ENCODE measurements around the gene PIP5K1C.

PIP5K1C gene, protein sequence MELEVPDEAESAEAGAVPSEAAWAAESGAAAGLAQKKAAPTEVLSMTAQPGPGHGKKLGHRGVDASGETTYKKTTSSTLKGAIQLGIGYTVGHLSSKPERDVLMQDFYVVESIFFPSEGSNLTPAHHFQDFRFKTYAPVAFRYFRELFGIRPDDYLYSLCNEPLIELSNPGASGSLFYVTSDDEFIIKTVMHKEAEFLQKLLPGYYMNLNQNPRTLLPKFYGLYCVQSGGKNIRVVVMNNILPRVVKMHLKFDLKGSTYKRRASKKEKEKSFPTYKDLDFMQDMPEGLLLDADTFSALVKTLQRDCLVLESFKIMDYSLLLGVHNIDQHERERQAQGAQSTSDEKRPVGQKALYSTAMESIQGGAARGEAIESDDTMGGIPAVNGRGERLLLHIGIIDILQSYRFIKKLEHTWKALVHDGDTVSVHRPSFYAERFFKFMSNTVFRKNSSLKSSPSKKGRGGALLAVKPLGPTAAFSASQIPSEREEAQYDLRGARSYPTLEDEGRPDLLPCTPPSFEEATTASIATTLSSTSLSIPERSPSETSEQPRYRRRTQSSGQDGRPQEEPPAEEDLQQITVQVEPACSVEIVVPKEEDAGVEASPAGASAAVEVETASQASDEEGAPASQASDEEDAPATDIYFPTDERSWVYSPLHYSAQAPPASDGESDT

DNA sequence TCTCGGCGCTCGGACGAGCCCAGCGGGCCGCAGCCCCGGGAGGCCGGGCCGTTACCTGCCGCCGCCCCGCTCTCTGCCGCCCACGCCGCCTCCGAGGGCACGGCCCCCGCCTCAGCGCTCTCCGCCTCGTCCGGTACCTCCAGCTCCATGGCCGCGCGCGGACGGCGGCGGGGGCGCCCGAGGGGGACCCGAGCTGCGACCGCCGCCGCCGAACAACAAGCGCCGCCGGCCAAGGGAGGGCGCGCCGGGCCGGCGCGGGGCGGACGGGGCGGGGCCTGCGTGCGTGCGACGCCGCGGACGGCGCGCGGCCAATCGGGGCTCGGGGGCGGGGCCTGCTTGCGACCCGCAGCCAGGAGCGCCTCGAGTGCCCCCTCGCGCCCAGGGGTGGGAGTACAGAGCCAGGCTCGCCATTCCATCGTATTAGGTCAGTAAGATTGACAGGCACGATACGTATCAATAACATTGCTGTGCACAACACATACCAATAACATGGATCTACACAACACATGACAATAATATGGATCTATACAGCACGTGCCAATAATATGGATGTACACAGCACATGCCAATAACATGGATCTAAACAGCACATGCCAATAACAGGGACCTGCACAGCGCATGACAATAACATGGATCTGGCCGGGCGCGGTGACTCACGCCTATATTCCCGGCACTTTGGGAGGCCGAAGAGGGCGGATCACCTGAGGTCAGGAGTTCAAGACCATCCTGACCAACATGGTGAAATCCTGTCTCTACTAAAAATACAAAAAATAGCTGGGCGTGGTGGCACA lies at the start of gene PIP5K1C:
Gene PIP5K1C, minus strand, starts transcription at position 227 of the 791 bp plus-strand sequence. Its CDS starts 78 bp downstream, at position 149.
- DNase-seq: peak; percentile 89

DNA sequence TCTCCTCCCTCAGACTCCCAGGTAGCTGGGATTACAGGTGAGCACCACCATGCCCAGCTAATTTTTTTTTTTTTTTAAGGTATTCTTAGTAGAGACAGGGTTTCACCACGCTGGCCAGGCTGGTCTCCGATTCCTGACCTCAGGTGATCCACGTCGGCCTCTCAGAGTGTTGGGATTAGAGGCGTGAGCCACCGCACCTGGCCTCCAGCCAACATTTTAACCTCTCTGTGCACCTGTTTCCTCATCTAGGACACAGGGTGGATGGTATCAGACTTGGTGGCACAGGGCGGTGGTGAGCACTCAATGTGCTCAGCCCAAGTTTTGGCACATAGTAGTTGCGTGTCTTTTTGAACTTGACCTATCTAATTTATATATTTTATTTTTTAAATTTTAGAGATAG lies 48.7 kb upstream of the PIP5K1C start:
- DNase-seq: no peak

DNA sequence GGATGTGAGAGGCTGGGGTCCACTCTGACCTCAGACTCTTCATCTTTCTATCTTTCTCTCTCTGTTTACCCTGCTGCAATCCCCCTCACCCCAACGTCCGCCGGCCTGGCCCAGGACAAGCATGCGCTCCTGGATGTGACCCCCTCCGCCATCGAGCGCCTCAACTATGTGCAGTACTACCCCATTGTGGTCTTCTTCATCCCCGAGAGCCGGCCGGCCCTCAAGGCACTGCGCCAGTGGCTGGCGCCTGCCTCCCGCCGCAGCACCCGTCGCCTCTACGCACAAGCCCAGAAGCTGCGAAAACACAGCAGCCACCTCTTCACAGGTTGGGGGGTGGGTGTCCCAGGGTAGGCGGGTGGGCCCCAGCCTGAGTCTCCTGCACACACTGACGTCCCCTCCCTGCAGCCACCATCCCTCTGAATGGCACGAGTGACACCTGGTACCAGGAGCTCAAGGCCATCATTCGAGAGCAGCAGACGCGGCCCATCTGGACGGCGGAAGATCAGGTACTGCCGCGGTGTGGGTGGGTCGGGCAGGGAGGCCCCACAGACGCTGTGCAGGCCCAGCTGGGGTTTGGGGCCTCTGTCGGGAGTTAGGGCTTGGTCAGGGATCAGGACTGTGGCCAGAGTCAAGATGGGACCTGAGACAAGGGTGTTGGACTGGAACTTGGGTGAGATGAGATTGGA lies 46.2 kb upstream of the PIP5K1C start:
- no peak for DNase-seq

DNA sequence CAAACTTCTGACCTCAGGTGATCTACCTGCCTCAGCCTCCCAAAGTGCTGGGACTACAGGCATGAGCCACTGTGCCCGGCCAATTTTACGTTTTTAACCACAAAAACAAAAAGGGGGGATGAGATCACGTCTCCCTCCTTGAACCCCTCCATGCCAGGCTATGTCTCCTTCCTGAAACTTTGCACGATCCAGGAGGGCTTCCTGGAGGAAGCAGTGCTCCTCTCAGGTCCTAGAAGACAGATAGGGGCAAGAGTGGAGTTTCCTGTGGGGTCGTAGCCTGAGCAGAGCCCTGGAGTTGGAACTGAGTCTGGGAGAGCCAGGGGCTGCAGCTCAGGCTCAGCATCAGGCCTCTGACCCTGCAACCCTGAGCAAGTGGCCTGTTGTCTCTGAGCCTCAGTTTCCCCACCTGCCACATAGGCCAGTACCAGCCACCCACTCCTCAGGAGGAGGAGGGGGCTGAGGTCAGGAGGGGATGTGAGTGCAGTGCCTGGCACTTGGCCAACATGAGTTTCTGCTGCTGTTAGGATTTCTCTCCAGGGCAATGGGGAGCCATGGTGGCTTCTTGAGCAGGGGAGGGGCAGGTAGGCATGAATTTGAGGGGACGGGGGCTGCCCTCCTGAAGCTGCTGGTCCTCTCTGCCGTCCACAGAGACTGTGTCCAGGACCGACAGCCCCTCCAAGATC lies 45.2 kb upstream of the PIP5K1C start:
- no peak for DNase-seq

DNA sequence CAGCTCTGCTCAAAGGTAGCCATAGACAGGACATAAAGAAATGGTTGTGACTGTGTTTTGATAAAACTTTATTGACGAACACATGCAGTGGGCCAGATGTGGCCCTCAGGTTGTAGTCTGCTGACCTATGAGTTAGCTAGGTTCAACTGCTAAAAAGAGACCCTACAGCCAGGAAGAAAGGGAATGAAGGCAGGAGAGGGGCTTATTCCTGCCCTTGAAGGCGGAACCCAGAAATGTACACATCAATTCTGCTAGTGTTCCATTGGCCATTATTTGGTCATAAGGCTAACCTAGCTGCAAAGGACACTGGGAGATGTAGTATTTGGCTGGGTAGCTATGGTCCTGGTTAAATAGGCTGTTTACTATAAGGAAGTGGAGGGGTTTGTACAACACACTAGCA lies 43.2 kb upstream of the PIP5K1C start:
- no peak for DNase-seq

DNA sequence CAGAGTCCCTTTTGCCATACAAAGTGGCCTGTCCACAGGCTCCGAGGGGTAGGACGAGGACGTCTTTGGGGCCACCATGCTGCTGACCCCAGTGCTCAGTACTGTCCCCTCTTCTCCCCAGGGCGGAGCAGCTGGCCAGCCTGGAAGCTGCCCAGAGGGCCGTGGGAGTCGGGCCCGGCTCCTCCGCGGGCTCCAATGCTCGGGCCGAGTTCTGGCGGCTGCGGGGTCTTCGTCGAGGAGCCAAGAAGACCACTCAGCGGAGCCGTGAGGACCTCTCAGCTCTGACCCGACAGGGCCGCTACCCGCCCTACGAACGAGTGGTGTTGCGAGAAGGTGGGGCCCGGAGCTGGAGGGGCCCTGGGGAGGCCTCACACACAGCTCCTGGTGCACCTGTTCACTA lies 40.2 kb upstream of the PIP5K1C start:
- no peak for DNase-seq

DNA sequence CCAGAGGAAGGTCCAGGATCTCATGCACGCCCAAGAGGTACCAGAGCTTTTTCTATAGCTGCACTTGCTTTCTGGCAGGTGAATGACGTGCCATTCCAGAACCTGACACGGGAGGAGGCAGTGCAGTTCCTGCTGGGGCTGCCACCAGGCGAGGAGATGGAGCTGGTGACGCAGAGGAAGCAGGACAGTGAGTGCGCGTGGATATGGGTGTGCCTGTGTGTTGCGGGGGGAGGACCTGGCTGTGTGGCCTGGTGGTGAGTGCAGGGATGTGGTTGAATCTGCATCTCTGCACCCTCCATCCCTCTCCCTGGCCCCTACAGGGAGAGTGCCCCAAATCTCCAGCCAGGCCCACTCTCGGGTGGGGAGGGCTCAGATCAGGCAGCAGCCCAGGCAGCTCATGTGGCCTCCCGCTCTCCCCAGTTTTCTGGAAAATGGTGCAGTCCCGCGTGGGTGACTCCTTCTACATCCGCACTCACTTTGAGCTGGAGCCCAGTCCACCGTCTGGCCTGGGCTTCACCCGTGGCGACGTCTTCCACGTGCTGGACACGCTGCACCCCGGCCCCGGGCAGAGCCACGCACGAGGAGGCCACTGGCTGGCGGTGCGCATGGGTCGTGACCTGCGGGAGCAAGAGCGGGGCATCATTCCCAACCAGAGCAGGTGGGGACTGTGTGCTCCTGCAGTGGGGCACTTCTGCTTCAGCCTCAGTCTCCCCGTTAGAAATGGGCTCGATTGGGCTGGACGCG lies 38.4 kb upstream of the PIP5K1C start:
- no peak for DNase-seq

DNA sequence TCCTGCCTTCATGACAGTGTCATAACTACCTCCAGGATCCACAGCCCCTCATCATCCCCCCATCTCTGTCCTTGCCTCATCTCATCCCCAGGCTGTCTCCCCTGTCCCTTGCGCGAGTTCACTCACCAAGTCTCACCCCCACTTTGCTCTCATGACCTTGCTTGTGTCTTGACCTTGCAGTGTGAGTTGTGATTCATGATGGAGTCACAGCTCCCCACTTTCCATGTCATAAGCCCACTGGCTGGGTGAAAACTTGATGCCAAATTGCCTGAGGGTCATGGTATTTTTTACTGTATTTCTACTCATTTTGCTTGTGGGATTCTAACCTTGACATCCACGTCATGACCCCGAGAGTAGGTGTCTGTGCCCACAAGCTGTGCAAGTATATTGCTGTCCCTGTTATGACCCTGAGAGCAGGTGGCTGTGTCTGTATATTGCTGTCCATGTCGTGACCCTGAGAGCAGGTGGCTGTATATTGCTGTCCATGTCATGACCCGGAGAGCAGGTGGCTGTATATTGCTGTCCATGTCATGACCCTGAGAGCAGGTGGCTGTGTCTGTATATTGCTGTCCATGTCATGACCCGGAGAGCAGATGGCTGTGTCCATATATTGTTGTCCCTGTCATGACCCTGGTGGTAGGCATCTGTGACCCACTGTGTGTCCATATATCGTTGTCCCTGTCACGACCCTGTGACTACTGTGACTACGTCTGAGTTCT lies 37.4 kb upstream of the PIP5K1C start:
- DNase-seq: no peak

DNA sequence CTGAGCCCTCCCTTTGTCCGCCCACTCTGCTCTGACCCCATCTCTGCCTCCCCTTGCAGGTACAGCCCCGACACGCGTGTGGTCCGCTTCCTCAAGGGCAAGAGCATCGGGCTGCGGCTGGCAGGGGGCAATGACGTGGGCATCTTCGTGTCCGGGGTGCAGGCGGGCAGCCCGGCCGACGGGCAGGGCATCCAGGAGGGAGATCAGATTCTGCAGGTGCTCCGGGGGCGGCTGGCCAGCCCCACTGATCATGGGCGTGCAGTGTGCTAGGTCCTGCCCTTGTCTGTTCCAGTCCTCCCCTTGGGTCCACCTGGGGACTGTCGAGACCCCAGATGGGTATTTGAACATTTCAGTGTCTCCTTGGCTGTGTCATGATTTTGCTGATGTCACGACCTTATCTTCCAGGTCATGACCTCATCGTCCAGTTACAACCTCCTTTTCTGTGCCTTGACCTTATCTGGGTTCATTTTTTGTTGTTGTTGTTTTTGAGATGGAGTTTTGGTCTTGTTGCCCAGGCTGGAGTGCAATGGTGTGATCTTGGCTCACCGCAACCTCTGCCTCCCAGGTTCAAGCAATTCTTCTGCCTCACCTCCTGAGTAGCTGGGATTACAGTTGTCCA lies 35.9 kb upstream of the PIP5K1C start:
- DNase-seq: no peak

DNA sequence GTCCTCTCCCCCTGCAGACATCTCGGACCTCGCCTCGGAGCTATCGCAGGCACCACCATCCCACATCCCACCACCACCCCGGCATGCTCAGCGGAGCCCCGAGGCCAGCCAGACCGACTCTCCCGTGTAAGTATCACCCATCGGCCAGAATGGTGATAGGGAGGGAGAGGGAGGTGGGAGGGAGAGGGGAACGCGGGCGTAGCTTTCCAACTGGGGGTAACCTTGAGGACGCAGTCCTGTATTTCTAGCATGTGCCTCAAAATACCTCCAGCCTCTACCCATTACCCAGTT lies 34.0 kb upstream of the PIP5K1C start:
- DNase-seq: no peak

DNA sequence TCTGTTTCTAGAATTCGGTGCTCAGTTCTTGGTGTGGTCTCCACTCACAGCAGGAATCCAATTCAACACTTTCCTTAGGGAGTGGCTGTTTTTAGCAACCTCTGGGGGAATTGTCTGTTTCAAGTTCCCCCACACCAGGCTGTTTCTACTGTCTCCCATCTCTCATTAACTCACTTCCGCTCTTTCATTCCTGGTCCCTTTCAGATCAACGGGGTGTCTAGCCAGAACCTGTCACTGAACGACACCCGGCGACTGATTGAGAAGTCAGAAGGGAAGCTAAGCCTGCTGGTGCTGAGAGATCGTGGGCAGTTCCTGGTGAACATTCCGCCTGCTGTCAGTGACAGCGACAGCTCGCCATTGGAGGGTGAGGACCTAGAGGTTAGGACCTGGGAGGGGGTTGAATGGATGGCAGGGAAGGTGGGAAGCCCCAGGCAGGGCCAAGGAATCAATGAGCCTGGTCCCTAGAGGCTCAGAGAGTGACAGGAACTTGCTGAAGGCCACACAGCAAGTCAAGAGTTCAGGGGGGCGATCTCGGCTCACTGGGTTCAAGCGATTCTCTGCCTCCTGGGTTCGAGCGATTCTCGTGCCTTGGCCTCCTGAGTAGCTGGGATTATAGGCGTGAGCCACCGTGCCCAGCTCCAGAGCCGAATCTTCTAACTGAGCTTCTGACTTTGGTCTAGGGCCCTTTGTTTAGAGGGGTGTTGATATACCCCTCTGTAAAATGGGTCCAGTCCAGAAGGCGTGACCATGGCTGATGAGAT lies 33.5 kb upstream of the PIP5K1C start:
- no peak for DNase-seq

DNA sequence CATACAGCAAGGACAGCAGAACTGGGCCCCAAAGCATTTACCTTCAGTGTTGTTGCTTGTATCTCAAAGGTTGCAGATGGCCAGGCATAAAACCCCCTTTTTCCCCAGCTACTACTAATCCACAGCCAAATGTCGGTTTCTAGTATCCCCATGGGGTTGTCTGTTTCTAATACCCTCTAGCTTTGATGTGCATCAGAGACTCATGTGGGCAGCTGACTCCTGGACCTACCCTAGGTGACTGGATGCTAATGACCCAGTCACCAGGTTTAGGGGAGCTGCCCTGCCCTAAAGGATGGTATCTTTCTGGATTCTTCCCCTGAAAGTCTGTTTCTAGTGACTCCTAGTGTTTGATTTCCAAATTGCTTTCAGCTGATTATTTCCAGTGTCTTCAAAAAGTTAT lies 31.8 kb upstream of the PIP5K1C start:
- no peak for DNase-seq

DNA sequence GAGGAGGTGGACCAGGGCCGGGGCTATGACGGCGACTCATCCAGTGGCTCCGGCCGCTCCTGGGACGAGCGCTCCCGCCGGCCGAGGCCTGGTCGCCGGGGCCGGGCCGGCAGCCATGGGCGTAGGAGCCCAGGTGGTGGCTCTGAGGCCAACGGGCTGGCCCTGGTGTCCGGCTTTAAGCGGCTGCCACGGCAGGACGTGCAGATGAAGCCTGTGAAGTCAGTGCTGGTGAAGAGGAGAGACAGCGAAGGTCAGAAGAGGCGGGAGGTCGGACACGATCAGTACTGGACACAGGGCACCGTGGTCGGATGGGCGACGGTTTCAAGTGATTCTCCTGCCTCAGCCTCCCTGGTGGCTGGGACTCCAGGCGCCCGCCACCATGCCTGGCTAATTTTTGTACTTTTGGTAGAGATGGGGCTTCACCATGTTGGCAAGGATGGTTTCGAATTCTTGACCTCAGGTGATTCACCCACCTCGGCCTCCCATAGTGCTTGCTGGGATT lies 30.2 kb upstream of the PIP5K1C start:
- DNase-seq: no peak

DNA sequence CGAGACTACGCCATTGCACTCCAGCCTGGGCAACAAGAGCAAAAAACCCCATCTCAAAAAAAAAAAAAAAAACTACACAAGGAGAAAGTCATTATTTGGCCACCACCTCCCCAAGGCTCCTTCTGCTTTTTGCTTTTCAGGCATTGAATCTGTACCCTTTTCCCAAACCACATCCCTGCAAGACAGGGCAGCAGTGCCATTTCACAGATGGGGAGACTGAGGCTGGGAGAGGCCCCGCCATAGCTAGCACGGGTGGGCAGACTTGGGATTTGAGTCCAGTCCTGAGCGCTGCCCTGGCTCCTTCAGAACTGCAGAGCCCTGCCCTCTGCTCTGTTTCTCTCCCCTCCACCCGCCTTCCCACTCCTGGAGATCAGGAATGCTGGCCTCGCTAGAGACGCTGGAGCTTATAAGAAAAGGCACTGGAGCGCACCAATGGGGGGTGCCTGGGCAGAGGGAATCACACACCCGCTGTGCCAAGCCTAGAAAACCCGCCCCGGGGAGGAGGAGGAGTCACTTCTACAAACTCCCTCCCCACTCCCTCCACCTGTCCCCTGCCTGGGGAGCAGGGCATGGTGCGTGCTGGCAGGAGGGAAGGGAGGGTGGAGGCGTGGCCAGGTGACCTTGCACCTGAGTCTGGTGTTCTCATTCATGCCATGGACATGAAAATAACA lies 25.5 kb upstream of the PIP5K1C start:
- DNase-seq: no peak

DNA sequence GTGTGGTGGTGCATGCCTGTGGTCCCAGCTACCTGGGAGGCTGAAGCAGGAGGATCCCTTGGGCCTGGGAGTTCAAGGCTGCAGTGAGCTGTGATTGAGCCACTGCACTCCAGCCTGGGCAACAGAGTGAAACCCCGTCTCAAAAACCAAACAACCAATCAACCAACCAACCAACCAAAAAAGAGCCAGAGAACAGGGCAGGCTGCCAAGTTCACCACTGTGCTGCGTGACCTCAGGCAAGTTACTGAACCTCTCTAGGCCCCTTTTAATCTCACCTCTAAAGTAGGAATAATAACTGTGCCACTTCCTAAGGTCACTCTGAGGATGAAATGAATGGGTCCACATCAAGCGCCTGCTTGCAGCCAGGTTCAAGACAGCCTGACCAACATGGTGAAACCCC lies 24.9 kb upstream of the PIP5K1C start:
- DNase-seq: no peak

DNA sequence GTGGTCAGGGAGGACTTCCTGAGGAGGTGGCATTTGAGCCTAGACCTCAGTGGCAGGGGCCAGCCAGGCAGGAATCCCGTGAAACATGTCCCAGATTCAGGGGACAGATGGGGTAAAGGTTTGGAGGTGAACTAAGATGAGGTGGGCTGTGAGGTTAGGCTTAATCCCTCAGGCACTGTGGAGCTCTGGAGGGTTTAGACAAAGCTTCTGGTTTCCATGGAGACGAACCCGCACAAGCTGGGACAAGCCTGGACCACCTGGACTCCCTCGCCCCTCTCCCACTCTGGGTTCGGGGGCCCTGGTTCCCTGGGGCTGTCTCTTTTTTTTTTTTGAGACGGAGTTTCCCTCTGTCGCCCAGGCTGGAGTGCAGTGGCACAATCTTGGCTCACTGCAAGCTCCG lies 23.6 kb upstream of the PIP5K1C start:
- DNase-seq: no peak

DNA sequence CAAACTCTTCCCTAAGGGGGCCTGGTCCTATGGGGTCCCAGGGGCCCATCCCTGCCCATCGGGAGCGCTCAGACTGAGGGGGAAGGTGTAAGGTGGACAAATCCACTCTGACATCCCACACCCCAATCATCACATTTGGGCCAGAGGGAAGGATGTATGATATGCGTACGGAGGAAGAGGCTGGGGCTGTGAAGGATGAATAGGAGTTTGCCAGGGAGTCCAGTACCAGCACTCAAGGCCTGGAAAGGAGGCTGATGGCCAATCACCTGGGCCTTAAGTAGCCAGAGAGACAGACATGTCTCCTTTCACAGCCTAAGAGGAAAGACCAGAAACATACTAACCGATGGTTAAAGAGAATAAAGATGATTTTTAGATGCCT lies 22.8 kb upstream of the PIP5K1C start:
- DNase-seq: no peak

DNA sequence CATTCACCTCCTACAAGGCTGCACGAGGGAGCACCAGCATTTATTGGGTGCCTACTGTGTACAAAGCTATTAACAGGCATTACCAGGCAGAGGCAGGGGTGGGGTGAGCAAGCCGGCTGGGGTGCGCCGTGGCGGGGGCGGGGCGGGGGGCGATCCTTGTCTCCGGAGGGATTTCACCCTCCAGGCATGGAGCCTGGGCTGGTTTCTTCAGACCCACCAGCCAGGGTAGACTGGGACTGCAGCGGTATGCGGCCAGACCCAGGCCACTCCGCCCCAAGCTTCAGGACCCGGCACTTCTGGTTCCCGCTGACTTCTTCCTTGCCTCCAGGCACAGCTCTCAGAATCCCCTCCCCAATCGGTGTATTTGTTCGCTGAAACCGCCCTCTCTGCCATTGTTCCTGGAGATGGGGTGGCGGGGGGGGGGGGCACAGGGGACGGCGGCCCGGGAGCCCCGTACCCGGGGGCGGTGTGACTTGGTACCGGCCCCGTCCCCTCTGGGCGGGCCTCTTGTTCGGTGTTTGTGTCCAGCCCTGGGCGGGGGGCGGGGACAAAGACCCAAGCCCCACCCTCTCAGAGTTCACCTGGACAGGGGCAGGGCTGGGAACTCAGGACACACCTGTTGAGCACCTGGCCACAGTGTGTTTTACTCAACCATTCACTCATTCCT lies 22.3 kb upstream of the PIP5K1C start:
- DNase-seq: no peak

Measured in right hindlimb (tissue), 1 donor.